Osteoblast (primary cell): ENCODE results near the gene DPP6. TPM values are rescaled to one million over a fixed set of nuclear protein-coding genes. Genes with fewer than 3 reads are reported as not detected.

Experiments used
- DNase-seq: peaks from one replicate; pipeline ENCODE4 v3.0.0; 2011; ENCODE audit warnings: low spot score, mixed read lengths; ENCODE audit not compliant: insufficient read length; ENCODE audit errors: missing footprints
- H2AFZ ChIP-seq: 2 replicates; pipeline ENCODE4 v1.6.0; 2011; ENCODE audit warnings: mild to moderate bottlenecking, low read length
- H3K27ac ChIP-seq: 2 replicates; pipeline ENCODE4 v1.5.1; 2011; ENCODE audit warnings: mild to moderate bottlenecking, low read depth, low read length, moderate library complexity
- H3K27me3 ChIP-seq: 2 replicates; pipeline ENCODE4 v1.6.0; 2012; ENCODE audit warnings: mild to moderate bottlenecking, control low read depth, inconsistent platforms, low read length, moderate library complexity; ENCODE audit not compliant: insufficient read depth
- H3K36me3 ChIP-seq: 2 replicates; pipeline ENCODE4 v1.5.1; 2011; ENCODE audit warnings: mild to moderate bottlenecking, low read length, control low read depth, moderate library complexity; ENCODE audit not compliant: insufficient read depth
- H3K4me1 ChIP-seq: 2 replicates; pipeline ENCODE4 v1.5.1; 2011; ENCODE audit warnings: mild to moderate bottlenecking, low read length, control low read depth, moderate library complexity; ENCODE audit not compliant: insufficient read depth
- H3K4me2 ChIP-seq: 2 replicates; pipeline ENCODE4 v1.6.0; 2011; ENCODE audit warnings: mild to moderate bottlenecking, low read length; ENCODE audit not compliant: insufficient read depth
- H3K4me3 ChIP-seq: fragments of 200-600 bp; sonication (generic); 3 replicates; pipeline ENCODE4 v1.5.1; 2012; ENCODE audit warnings: mild to moderate bottlenecking, low read length, inconsistent platforms; ENCODE audit not compliant: insufficient read depth
- H3K79me2 ChIP-seq: 2 replicates; pipeline ENCODE4 v1.6.0; 2012; ENCODE audit warnings: mild to moderate bottlenecking, low read length, control low read depth, inconsistent platforms; ENCODE audit not compliant: insufficient read depth
- H3K9me3 ChIP-seq: 2 replicates; pipeline ENCODE4 v1.5.1; 2011; ENCODE audit warnings: low read depth, low read length, control low read depth
- H4K20me1 ChIP-seq: 2 replicates; pipeline ENCODE4 v1.6.0; 2012; ENCODE audit warnings: mild to moderate bottlenecking, low read length, control low read depth; ENCODE audit not compliant: insufficient read depth
- total RNA-seq: library from RNA; depleted of rRNA; stranded (reverse); fragments of >200 nt; gene quantifications from 2 replicates; pipeline ENCODE4 v1.2.3, GENCODE V29; 2012
- TF ChIP-seq, protein P1 (sequence below): IDR thresholded peaks from 2 replicates; pipeline ENCODE4 v1.5.1; 2011; ENCODE audit warnings: mild to moderate bottlenecking, low read depth, low read length, moderate library complexity; ENCODE audit errors: extremely low read depth

The DPP6 gene
- total RNA-seq, 1 donor = not detected

DNA sequence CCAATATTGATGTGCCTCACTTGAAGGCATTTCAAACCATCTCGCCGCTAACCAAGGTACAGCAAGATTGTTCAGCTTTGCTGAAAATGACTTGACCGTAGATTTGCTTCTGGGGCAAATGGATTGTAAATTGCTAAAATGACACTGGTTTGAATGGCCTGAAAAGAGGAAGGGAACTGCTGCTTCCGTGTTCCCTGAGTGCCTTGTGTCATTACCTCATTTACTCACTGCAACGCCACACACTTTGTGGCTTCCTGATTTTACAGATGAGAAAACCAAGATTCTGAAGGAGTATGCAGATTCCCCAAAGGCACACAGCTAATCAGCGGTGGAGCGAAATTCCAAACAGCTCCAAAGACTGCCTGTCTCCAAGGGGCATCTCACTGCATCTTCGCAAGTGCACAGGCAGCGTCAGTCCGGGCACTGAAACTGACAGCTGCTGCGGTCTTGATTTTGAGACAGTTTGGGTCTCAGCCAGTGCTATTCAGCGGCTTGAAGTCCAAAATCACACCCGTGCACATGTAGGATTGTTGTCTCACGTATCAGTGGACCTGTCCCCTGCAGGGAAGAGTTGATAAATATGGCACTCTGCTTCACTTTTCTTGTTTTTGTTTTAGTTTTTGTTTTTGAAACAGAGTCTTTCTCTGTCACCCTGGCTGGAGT lies 290.9 kb downstream of the DPP6 start:
- no peaks in the 10 kb centered on the region for H3K4me1 ChIP-seq

DNA sequence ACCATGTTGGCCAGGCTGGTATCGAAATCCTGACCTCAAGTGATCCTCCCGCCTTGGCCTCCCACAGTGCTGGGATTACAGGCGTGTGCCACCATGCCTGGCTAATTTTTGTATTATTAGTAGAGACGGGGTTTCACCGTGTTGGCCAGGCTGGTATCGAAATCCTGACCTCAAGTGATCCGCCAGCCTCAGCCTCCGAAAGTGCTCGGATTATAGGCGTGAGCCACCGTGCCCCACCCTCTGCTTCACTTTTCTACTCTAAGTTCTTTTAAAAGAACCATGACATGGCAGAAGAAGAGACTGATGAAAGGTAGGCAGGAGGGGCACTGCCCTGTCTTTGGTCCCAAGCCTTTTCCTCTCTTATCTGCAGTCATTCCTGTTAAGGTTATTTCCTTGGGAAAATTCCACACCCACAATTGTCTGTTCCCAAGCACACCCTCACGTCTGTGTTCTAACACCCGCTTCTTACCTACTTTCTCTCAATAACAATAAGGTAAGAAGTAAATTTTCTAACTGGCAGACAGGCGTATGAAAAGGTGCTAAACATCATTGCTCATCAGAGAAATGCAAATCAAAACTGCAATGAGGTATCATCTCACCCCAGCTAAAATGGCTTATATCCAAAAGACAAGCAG lies 291.7 kb downstream of the DPP6 start:
- TF ChIP-seq, protein P1, sequence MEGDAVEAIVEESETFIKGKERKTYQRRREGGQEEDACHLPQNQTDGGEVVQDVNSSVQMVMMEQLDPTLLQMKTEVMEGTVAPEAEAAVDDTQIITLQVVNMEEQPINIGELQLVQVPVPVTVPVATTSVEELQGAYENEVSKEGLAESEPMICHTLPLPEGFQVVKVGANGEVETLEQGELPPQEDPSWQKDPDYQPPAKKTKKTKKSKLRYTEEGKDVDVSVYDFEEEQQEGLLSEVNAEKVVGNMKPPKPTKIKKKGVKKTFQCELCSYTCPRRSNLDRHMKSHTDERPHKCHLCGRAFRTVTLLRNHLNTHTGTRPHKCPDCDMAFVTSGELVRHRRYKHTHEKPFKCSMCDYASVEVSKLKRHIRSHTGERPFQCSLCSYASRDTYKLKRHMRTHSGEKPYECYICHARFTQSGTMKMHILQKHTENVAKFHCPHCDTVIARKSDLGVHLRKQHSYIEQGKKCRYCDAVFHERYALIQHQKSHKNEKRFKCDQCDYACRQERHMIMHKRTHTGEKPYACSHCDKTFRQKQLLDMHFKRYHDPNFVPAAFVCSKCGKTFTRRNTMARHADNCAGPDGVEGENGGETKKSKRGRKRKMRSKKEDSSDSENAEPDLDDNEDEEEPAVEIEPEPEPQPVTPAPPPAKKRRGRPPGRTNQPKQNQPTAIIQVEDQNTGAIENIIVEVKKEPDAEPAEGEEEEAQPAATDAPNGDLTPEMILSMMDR = no peak
- no peaks in the 10 kb centered on the region for H4K20me1 ChIP-seq
- no peak for DNase-seq
- no peak overlapping the region for H2AFZ ChIP-seq
- no peaks in the 10 kb centered on the region for H3K27me3 ChIP-seq
- no peak overlapping the region for H3K27ac ChIP-seq
- no peaks in the 10 kb centered on the region for H3K36me3 ChIP-seq
- H3K9me3 ChIP-seq = no peaks in the 10 kb centered on the region
- no peak overlapping the region for H3K4me2 ChIP-seq
- H3K4me3 ChIP-seq = no peak overlapping the region
- no peaks in the 10 kb centered on the region for H3K4me1 ChIP-seq
- H3K79me2 ChIP-seq = no peaks in the 10 kb centered on the region

More for the DNA sequence above, 290.9 kb downstream of the DPP6 start:
- Histone ChIP-seq H3K36me3 (no peaks in the 10 kb centered on the region), H3K27ac (no peak overlapping the region), H3K79me2 (no peaks in the 10 kb centered on the region), H4K20me1 (no peaks in the 10 kb centered on the region), H2AFZ (no peak overlapping the region), H3K4me3 (no peak overlapping the region), H3K9me3 (no peaks in the 10 kb centered on the region), H3K27me3 (no peaks in the 10 kb centered on the region), H3K4me2 (no peak overlapping the region)
- no peak for DNase-seq
- TF ChIP-seq, protein P1 = no peak

DNA sequence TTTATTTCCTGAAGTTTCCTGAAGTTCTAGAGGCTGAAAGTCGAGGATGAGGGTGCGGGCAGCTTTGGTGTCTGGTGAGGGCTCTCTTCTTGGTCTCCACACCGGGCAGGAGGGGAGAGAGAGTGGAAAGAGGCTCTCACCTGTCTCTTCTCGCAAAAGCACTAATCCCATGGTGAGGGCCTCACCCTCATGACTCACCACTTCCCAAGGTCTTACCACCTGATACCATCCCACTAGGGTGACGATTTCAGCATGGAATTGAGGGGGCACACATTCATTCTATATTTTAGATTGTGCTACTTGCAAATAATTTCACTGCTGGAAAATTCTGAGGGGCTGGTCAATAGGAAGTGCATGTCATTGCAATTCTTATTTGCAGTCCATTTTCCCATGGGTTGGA lies 292.9 kb downstream of the DPP6 start:
- Histone ChIP-seq H3K9me3 (no peaks in the 10 kb centered on the region), H3K36me3 (no peaks in the 10 kb centered on the region), H3K27me3 (no peaks in the 10 kb centered on the region), H3K4me3 (no peak overlapping the region), H3K4me2 (no peak overlapping the region), H3K4me1 (no peaks in the 10 kb centered on the region), H3K79me2 (no peaks in the 10 kb centered on the region), H3K27ac (no peak overlapping the region), H4K20me1 (no peaks in the 10 kb centered on the region), H2AFZ (no peak overlapping the region)
- DNase-seq = no peak
- TF ChIP-seq, protein P1 = no peak

DNA sequence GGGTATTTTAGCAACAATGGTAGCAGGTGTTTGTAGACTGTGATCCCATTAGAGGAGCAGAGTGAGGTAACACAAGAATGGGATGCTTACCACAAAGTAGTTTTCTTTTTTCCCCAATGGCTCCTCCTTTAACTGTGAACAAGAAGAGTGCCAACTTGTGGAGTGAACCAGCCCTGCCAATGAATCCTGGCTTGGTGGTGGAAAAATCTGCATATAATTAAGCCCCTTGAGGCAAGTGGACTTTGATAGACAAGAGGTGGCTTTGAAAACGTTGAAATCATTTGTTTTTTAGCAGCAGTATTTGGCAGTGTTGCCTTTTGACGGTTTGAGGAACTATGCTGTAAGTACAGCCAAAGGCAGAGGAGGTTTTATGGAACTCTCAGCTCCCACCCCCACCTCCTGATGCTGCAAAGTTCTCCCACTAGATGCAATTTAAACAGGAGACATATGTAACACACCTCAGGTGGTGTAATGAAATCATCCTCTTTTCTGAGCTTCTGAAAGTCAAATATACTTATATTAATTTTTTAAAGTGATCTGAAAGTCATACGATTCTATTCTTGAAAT lies 295.6 kb downstream of the DPP6 start:
- Histone ChIP-seq H3K4me2 (no peak overlapping the region), H4K20me1 (no peaks in the 10 kb centered on the region), H3K9me3 (no peaks in the 10 kb centered on the region), H3K4me3 (no peak overlapping the region), H3K27ac (no peak overlapping the region), H2AFZ (no peak overlapping the region), H3K4me1 (no peaks in the 10 kb centered on the region), H3K27me3 (no peaks in the 10 kb centered on the region), H3K36me3 (no peaks in the 10 kb centered on the region), H3K79me2 (no peaks in the 10 kb centered on the region)
- TF ChIP-seq, protein P1 = no peak
- no peak for DNase-seq
